ENCODE measurements around the gene AP1AR.

The AP1AR gene

DNA sequence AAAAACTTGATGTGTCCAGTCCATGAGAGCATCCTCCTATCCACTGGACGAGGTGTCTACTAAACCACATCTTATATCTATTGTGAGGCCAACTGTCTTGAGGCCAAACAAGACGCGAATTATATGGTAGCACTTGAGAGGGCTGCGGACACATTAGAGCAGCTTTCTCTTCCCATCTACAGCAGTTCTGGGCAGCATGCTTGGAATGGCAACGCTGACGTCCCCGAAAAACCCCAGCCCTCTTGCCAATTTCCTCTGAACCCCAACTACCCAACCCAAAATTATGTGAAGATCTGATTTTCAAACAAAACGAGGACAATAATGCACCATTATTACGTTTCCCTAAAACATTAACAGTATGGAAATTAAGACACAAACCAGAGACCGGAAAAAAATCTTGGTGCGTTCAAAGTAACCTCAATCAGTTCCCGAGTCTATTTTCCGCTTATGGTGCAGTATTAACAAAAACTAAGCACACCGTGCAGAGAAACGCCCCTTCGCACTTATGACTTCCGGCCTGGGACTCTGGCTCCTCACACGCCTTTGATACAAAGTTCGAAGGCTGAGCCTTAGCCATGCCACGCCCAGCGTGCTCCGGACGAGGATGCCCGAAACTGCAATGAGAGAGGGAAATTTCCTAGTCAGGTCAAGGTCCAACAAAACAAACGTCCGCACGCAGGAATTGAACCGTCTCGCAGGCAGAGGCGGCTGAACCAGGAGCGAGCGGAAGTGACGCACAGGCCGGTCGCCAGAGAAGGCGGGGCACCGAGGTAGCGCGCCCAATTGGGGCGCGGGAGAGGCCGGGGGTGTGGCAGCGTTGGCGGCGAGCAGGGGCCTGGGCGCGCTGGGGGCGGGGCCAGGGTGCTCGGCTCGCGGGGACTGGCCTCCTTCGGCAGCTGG lies 458 bp upstream of the AP1AR start:
- Histone ChIP-seq H3K27ac (ENCODE audit: low read length) (peak overlapping the region; percentile 86), H3K4me1 (ENCODE audit: control insufficient read depth, low read depth, low read length) (peaks cover 11% of the 10 kb centered on the region), H3K4me3 (ENCODE audit: low read length) (peak overlapping the region; percentile 88), H3K36me3 (ENCODE audit: control insufficient read depth, low read depth, low read length) (no peaks in the 10 kb centered on the region), H3K9ac (ENCODE audit: low read length) (peak overlapping the region; percentile 97), H3K27me3 (ENCODE audit: control insufficient read depth, insufficient read depth, low read length) (no peaks in the 10 kb centered on the region), H3K9me3 (ENCODE audit: control insufficient read depth, low read depth, low read length) (no peaks in the 10 kb centered on the region)

GRCh38 chr4:112234952-112235609 lies 3.5 kb downstream of the AP1AR start:
- H3K9ac ChIP-seq (ENCODE audit: low read length), result no peak overlapping the region
- no peak overlapping the region for H3K4me3 ChIP-seq (ENCODE audit: low read length)
- H3K27ac ChIP-seq (ENCODE audit: low read length), result no peak overlapping the region
- no peaks in the 10 kb centered on the region for H3K9me3 ChIP-seq (ENCODE audit: control insufficient read depth, low read depth, low read length)
- no peaks in the 10 kb centered on the region for H3K27me3 ChIP-seq (ENCODE audit: control insufficient read depth, insufficient read depth, low read length)
- H3K4me1 ChIP-seq (ENCODE audit: control insufficient read depth, low read depth, low read length), result peaks cover 11% of the 10 kb centered on the region
- no peaks in the 10 kb centered on the region for H3K36me3 ChIP-seq (ENCODE audit: control insufficient read depth, low read depth, low read length)

GRCh38 chr4:112236040-112236439 lies 4.5 kb downstream of the AP1AR start:
- peaks cover 8% of the 10 kb centered on the region for H3K4me1 ChIP-seq (ENCODE audit: control insufficient read depth, low read depth, low read length)
- H3K9me3 ChIP-seq (ENCODE audit: control insufficient read depth, low read depth, low read length), result no peaks in the 10 kb centered on the region
- no peaks in the 10 kb centered on the region for H3K36me3 ChIP-seq (ENCODE audit: control insufficient read depth, low read depth, low read length)
- no peak overlapping the region for H3K4me3 ChIP-seq (ENCODE audit: low read length)
- no peak overlapping the region for H3K27ac ChIP-seq (ENCODE audit: low read length)
- H3K9ac ChIP-seq (ENCODE audit: low read length), result no peak overlapping the region
- H3K27me3 ChIP-seq (ENCODE audit: control insufficient read depth, insufficient read depth, low read length), result no peaks in the 10 kb centered on the region

- Histone ChIP-seq H3K36me3 (ENCODE audit: control insufficient read depth, low read depth, low read length) (no peaks in the 10 kb centered on the region), H3K9ac (ENCODE audit: low read length) (no peak overlapping the region), H3K4me3 (ENCODE audit: low read length) (no peak overlapping the region), H3K27ac (ENCODE audit: low read length) (no peak overlapping the region), H3K27me3 (ENCODE audit: control insufficient read depth, insufficient read depth, low read length) (no peaks in the 10 kb centered on the region), H3K9me3 (ENCODE audit: control insufficient read depth, low read depth, low read length) (no peaks in the 10 kb centered on the region), H3K4me1 (ENCODE audit: control insufficient read depth, low read depth, low read length) (peaks cover 6% of the 10 kb centered on the region)
Measured at GRCh38 chr4:112238833-112239232, 7.2 kb downstream of the AP1AR start.

DNA sequence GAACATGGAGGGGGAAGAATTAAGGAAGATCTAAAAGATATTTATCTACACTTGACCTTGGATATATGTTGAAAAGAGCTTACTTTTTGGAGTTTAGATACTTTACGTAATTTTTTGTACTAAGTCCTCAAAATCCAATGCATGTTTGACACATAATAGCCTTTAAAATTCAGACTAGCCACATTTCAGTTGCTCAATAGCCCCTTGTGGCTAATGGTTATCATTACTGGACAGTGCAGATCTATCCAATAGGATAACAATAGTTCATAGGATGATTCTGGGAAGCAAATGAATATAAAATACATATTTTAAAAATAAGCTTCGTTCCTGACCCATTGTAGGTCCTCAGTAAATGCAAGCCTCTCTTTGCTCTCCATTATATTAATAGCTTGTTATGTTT lies 13.8 kb downstream of the AP1AR start:
- Histone ChIP-seq H3K9ac (ENCODE audit: low read length) (no peak overlapping the region), H3K27ac (ENCODE audit: low read length) (no peak overlapping the region), H3K27me3 (ENCODE audit: control insufficient read depth, insufficient read depth, low read length) (no peaks in the 10 kb centered on the region), H3K36me3 (ENCODE audit: control insufficient read depth, low read depth, low read length) (no peaks in the 10 kb centered on the region), H3K9me3 (ENCODE audit: control insufficient read depth, low read depth, low read length) (no peaks in the 10 kb centered on the region), H3K4me3 (ENCODE audit: low read length) (no peak overlapping the region), H3K4me1 (ENCODE audit: control insufficient read depth, low read depth, low read length) (peaks cover 18% of the 10 kb centered on the region)

- no peaks in the 10 kb centered on the region for H3K36me3 ChIP-seq (ENCODE audit: control insufficient read depth, low read depth, low read length)
- peak overlapping the region; percentile 11 for H3K4me3 ChIP-seq (ENCODE audit: low read length)
- no peaks in the 10 kb centered on the region for H3K27me3 ChIP-seq (ENCODE audit: control insufficient read depth, insufficient read depth, low read length)
- H3K9ac ChIP-seq (ENCODE audit: low read length), result no peak overlapping the region
- no peaks in the 10 kb centered on the region for H3K9me3 ChIP-seq (ENCODE audit: control insufficient read depth, low read depth, low read length)
- H3K4me1 ChIP-seq (ENCODE audit: control insufficient read depth, low read depth, low read length), result peaks cover 17% of the 10 kb centered on the region
- H3K27ac ChIP-seq (ENCODE audit: low read length), result no peak overlapping the region
Measured at GRCh38 chr4:112247021-112247420, 15.4 kb downstream of the AP1AR start.

DNA sequence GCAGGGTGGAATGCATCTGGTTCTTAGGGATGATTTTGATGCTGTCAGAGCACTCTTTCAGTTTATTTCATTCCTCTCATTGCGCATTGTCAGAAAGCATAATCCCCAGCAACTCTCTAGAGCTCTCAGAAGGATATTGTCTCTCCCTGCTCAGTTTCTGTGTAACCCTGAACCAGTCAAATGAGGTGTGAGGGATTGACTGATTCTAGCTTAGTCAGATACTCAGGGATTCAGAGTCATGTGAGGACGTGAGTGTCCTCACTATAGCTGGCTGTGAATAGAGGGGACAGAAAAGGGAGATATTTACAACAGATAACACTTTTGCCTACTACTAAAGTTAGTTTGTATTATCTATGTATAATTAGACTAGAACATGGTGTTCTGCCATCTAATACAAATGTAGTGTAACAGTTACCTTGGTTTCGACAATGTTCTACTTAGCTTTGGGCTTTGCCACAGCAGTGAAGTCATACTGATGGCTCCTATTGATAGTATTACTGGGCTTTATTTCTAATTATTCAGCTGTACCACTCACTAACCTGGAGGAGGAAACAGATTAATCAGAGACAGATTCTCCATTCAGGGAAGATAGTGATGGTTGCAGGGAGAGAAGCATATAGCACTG lies 19.5 kb downstream of the AP1AR start:
- no peaks in the 10 kb centered on the region for H3K27me3 ChIP-seq (ENCODE audit: control insufficient read depth, insufficient read depth, low read length)
- H3K4me1 ChIP-seq (ENCODE audit: control insufficient read depth, low read depth, low read length), result peaks cover 16% of the 10 kb centered on the region
- no peaks in the 10 kb centered on the region for H3K9me3 ChIP-seq (ENCODE audit: control insufficient read depth, low read depth, low read length)
- no peak overlapping the region for H3K4me3 ChIP-seq (ENCODE audit: low read length)
- no peak overlapping the region for H3K27ac ChIP-seq (ENCODE audit: low read length)
- peaks cover 8% of the 10 kb centered on the region for H3K36me3 ChIP-seq (ENCODE audit: control insufficient read depth, low read depth, low read length)
- no peak overlapping the region for H3K9ac ChIP-seq (ENCODE audit: low read length)

- no peaks in the 10 kb centered on the region for H3K9me3 ChIP-seq (ENCODE audit: control insufficient read depth, low read depth, low read length)
- H3K27ac ChIP-seq (ENCODE audit: low read length), result no peak overlapping the region
- no peaks in the 10 kb centered on the region for H3K27me3 ChIP-seq (ENCODE audit: control insufficient read depth, insufficient read depth, low read length)
- no peak overlapping the region for H3K9ac ChIP-seq (ENCODE audit: low read length)
- H3K36me3 ChIP-seq (ENCODE audit: control insufficient read depth, low read depth, low read length), result peaks cover 17% of the 10 kb centered on the region
- no peak overlapping the region for H3K4me3 ChIP-seq (ENCODE audit: low read length)
- peaks cover 11% of the 10 kb centered on the region for H3K4me1 ChIP-seq (ENCODE audit: control insufficient read depth, low read depth, low read length)
Measured at GRCh38 chr4:112252234-112252633, 20.6 kb downstream of the AP1AR start.

DNA sequence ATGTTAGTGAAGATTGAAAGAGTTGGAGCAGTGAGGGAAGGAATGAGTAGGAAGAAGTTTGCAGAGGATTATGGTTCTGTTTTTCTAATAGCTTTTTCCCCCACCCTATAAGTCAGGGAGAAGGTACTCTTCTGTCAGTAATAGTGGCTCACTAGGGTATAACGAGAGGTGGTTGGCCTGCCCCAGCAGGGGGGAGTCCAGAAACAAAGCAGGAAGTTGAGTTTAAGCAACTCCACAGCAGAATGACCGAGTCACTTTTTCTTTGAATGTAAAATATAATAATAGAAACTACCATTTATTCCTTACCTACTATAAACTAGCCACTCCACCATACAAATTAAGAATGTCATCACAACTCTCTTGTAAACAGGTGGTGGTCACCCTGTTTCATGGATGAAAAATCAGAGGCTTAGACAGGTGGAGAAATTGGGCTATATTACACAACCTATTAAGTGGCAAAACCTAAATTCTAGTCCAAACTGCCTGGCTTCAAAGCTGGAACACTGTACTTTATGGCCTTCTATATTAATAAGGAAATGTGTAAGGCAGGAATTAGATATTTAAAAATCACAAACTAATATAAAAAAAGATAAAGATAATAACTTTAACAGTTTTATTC lies 21.9 kb downstream of the AP1AR start:
- Histone ChIP-seq H3K27ac (ENCODE audit: low read length) (no peak overlapping the region), H3K36me3 (ENCODE audit: control insufficient read depth, low read depth, low read length) (peaks cover 18% of the 10 kb centered on the region), H3K9ac (ENCODE audit: low read length) (no peak overlapping the region), H3K9me3 (ENCODE audit: control insufficient read depth, low read depth, low read length) (no peaks in the 10 kb centered on the region), H3K4me1 (ENCODE audit: control insufficient read depth, low read depth, low read length) (peaks cover 4% of the 10 kb centered on the region), H3K27me3 (ENCODE audit: control insufficient read depth, insufficient read depth, low read length) (no peaks in the 10 kb centered on the region), H3K4me3 (ENCODE audit: low read length) (no peak overlapping the region)

- Histone ChIP-seq H3K27me3 (ENCODE audit: control insufficient read depth, insufficient read depth, low read length) (no peaks in the 10 kb centered on the region), H3K9me3 (ENCODE audit: control insufficient read depth, low read depth, low read length) (no peaks in the 10 kb centered on the region), H3K36me3 (ENCODE audit: control insufficient read depth, low read depth, low read length) (peaks cover 35% of the 10 kb centered on the region), H3K27ac (ENCODE audit: low read length) (no peak overlapping the region), H3K4me3 (ENCODE audit: low read length) (no peak overlapping the region), H3K9ac (ENCODE audit: low read length) (no peak overlapping the region), H3K4me1 (ENCODE audit: control insufficient read depth, low read depth, low read length) (peaks cover 4% of the 10 kb centered on the region)
Measured at GRCh38 chr4:112257098-112257497, 25.5 kb downstream of the AP1AR start.

GRCh38 chr4:112266823-112267222 lies 35.2 kb downstream of the AP1AR start:
- no peaks in the 10 kb centered on the region for H3K9me3 ChIP-seq (ENCODE audit: control insufficient read depth, low read depth, low read length)
- H3K27me3 ChIP-seq (ENCODE audit: control insufficient read depth, insufficient read depth, low read length), result no peaks in the 10 kb centered on the region
- H3K27ac ChIP-seq (ENCODE audit: low read length), result no peak overlapping the region
- H3K4me3 ChIP-seq (ENCODE audit: low read length), result no peak overlapping the region
- H3K9ac ChIP-seq (ENCODE audit: low read length), result no peak overlapping the region
- H3K36me3 ChIP-seq (ENCODE audit: control insufficient read depth, low read depth, low read length), result peaks cover 47% of the 10 kb centered on the region
- H3K4me1 ChIP-seq (ENCODE audit: control insufficient read depth, low read depth, low read length), result peaks cover 12% of the 10 kb centered on the region

All from iPS-18a (cell line).